ENCODE data around the gene MINPP1.

Gene MINPP1

DNA sequence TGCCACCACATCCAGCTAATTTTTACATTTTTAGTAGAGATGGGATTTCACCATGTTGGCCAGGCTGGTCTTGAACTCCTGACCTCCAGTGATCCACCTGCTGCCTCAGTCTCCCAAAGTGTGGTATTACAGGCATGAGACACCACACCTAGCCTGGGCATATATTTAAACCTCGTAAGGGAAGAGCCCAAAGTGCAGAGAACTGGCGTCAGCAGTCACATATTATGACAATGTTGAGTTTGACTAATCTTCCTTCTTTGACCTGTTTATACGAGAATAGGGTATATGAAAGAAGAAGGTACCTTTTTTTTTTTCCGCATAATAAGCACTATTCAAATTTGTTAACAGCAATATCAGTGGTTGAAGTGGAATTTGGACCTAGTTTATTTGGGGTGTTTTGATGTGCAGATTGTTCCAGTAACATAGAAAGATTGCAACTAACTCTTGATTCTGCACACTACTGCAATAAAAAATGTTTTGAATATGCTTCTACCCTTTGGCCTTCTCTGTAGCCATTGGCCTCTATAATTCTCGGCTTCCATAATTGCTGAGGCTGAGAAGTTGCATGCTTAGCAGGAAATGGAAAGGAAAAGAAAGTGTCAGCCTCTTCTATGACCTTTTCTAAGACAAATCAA is 55.9 kb downstream of the MINPP1 start:
- H3K36me3 ChIP-seq: no peaks in the 10 kb centered on the region
- H3K4me3 ChIP-seq (ENCODE audit: low read depth in 1 of 2, low read length in 1 of 2): no peak overlapping the region
- TF ChIP-seq, protein P1, sequence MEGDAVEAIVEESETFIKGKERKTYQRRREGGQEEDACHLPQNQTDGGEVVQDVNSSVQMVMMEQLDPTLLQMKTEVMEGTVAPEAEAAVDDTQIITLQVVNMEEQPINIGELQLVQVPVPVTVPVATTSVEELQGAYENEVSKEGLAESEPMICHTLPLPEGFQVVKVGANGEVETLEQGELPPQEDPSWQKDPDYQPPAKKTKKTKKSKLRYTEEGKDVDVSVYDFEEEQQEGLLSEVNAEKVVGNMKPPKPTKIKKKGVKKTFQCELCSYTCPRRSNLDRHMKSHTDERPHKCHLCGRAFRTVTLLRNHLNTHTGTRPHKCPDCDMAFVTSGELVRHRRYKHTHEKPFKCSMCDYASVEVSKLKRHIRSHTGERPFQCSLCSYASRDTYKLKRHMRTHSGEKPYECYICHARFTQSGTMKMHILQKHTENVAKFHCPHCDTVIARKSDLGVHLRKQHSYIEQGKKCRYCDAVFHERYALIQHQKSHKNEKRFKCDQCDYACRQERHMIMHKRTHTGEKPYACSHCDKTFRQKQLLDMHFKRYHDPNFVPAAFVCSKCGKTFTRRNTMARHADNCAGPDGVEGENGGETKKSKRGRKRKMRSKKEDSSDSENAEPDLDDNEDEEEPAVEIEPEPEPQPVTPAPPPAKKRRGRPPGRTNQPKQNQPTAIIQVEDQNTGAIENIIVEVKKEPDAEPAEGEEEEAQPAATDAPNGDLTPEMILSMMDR (IDR thresholded peaks at IDR 0.05): no peak
- H3K27me3 ChIP-seq: no peaks in the 10 kb centered on the region
- no peak overlapping the region for H3K27ac ChIP-seq
- H3K9me3 ChIP-seq: peaks cover 4% of the 10 kb centered on the region
- H3K4me1 ChIP-seq (ENCODE audit: control insufficient read depth in 1 of 2, insufficient read depth in 1 of 2, low read depth in 1 of 2, low read length in 1 of 2): no peaks in the 10 kb centered on the region

DNA sequence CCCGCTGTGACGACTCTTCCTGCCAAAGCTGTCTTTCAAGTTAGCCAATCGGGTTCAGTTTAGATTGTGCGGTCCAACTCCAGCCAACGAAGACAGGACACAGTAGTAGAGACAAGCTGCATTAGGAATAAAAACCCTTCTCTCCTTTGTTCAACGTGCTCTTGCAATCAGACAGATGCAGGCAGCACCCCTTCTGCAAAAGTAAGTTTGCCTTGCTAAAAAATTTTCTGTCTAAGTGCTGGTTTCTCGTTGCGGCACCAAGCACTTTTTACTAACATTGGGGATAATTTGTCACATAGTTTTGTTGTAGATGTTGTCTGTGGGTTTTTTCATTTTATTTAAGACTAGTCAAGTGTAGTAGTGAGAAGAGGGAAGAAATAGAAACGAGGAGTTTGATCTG is 58.1 kb downstream of the MINPP1 start:
- Histone ChIP-seq H3K4me1 (ENCODE audit: control insufficient read depth in 1 of 2, insufficient read depth in 1 of 2, low read depth in 1 of 2, low read length in 1 of 2) (no peaks in the 10 kb centered on the region), H3K9me3 (peaks cover 4% of the 10 kb centered on the region), H3K27ac (no peak overlapping the region), H3K36me3 (no peaks in the 10 kb centered on the region), H3K27me3 (no peaks in the 10 kb centered on the region), H3K4me3 (ENCODE audit: low read depth in 1 of 2, low read length in 1 of 2) (no peak overlapping the region)
- TF ChIP-seq, protein P1 (IDR thresholded peaks at IDR 0.05): no peak

DNA sequence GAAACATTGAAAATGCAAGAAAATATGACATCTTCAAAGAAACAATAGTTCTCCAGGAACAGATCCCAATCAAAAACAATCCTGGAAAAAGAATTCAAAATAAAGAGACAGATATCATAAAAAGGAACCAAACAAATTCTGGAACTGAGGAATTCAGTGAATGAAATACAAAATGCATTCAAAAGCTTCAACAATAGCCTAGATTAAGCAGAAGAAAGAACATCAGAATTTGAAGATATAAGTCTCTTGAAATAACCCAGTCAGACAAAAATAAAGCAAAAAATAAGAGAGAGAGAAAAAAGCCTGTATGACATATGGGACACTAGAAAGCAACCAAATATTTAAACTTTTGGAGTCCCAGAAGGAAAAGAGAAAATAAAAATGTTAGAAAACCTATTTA is 60.3 kb downstream of the MINPP1 start:
- TF ChIP-seq, protein P1 (IDR thresholded peaks at IDR 0.05): no peak
- H3K36me3 ChIP-seq: no peaks in the 10 kb centered on the region
- no peaks in the 10 kb centered on the region for H3K4me1 ChIP-seq (ENCODE audit: control insufficient read depth in 1 of 2, insufficient read depth in 1 of 2, low read depth in 1 of 2, low read length in 1 of 2)
- H3K27me3 ChIP-seq: no peaks in the 10 kb centered on the region
- no peak overlapping the region for H3K4me3 ChIP-seq (ENCODE audit: low read depth in 1 of 2, low read length in 1 of 2)
- H3K27ac ChIP-seq: no peak overlapping the region
- peaks cover 4% of the 10 kb centered on the region for H3K9me3 ChIP-seq

DNA sequence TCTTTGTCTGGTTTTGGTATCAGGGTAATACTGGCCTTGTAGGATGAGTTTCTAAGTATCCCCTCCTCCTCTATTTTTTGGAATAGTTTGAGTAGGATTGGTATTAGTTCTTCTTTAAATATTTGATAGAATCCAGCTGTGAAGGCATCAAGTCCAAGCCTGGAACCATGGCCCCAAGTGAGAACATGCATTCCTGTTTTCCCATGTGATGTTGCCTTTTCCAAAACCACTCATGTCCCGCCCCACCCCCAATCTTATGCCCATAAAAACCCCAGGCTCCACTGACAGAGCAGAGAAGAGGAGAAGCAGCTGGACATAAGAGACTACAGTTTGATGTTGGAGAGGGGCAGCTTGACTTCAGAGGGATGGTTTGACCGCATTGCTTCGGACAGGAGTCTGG is 71.2 kb downstream of the MINPP1 start:
- H3K27ac ChIP-seq: no peak overlapping the region
- H3K4me1 ChIP-seq (ENCODE audit: control insufficient read depth in 1 of 2, insufficient read depth in 1 of 2, low read depth in 1 of 2, low read length in 1 of 2): no peaks in the 10 kb centered on the region
- peaks cover 12% of the 10 kb centered on the region for H3K27me3 ChIP-seq
- no peaks in the 10 kb centered on the region for H3K36me3 ChIP-seq
- no peaks in the 10 kb centered on the region for H3K9me3 ChIP-seq
- TF ChIP-seq, protein P1 (IDR thresholded peaks at IDR 0.05): no peak
- no peak overlapping the region for H3K4me3 ChIP-seq (ENCODE audit: low read depth in 1 of 2, low read length in 1 of 2)

DNA sequence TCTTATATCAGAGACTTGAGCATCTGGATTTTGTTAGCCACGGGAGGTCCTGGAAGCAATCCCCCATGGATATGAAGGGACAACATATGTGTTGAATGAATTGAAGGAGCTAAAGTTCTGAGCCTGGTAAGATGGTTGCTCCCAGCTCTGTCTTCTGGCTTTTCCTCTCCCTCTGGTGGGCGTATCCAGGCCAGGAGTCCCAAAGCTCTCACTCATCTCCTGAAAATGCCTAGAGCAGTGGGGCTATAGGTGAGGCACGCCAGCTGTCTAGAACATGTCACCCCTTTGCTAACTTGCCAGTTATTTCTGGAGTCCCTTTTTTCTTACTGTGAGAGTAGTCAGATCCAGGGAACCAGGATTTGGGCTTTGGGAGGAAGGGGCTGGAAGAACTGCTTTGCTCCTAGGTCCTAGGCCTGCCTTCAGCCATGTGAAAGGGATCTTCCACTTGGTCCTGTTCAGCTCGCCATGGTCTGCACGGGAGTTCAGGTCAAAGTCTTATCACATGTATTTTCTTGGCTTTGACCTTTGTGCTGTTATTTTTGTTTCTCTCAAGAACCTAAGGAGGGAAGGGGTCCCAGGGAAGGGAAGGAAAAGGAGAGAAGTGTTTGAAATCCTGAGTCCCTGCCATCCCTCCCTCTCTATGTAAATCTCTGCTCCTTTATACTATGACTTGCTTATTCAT is 73.6 kb downstream of the MINPP1 start:
- Histone ChIP-seq H3K36me3 (no peaks in the 10 kb centered on the region), H3K4me3 (ENCODE audit: low read depth in 1 of 2, low read length in 1 of 2) (no peak overlapping the region), H3K27ac (no peak overlapping the region), H3K4me1 (ENCODE audit: control insufficient read depth in 1 of 2, insufficient read depth in 1 of 2, low read depth in 1 of 2, low read length in 1 of 2) (no peaks in the 10 kb centered on the region), H3K9me3 (no peaks in the 10 kb centered on the region), H3K27me3 (peaks cover 12% of the 10 kb centered on the region)
- TF ChIP-seq, protein P1 (IDR thresholded peaks at IDR 0.05): no peak

Measured in neutrophil (primary cell).